ENCODE results near the gene TBX4.
A peak's percentile ranks its signal among the peaks of the same experiment; 100 is the strongest.

Gene TBX4

GRCh38 chr17:61452301-61453290 is at the start of gene TBX4:
TBX4 (plus strand) TSS chr17:61452422; CDS start chr17:61456491, 4,069 bp downstream.
- DNase-seq = no peak

- DNase-seq = no peak
These were observed 49.0 kb upstream of the TBX4 start for GRCh38 chr17:61402978-61403800.

- no peak for DNase-seq
These were observed 48.2 kb upstream of the TBX4 start for GRCh38 chr17:61403801-61404662.

GRCh38 chr17:61404663-61404912 is 47.6 kb upstream of the TBX4 start:
- DNase-seq = no peak

GRCh38 chr17:61404913-61405685 is 47.1 kb upstream of the TBX4 start:
- DNase-seq = no peak

- DNase-seq = no peak
These were observed 46.3 kb upstream of the TBX4 start for GRCh38 chr17:61405686-61406536.

- DNase-seq = no peak
These were observed 45.7 kb upstream of the TBX4 start for GRCh38 chr17:61406537-61406845.

- no peak for DNase-seq
These were observed 45.0 kb upstream of the TBX4 start for GRCh38 chr17:61406971-61407911.

- no peak for DNase-seq
These were observed 43.8 kb upstream of the TBX4 start for GRCh38 chr17:61408151-61409041.

GRCh38 chr17:61409301-61410112 is 42.7 kb upstream of the TBX4 start:
- DNase-seq = no peak

GRCh38 chr17:61410141-61411010 is 41.8 kb upstream of the TBX4 start:
- DNase-seq = peak; percentile 68

GRCh38 chr17:61411011-61411260 is 41.3 kb upstream of the TBX4 start:
- DNase-seq = no peak

GRCh38 chr17:61411261-61412142 is 40.7 kb upstream of the TBX4 start:
- DNase-seq = no peak

GRCh38 chr17:61412143-61412859 is 39.9 kb upstream of the TBX4 start:
- peak; percentile 73 for DNase-seq

- no peak for DNase-seq
These were observed 39.2 kb upstream of the TBX4 start for GRCh38 chr17:61412860-61413660.
